ENCODE measurements around the gene FAM135A.

- TF ChIP-seq, protein P1, sequence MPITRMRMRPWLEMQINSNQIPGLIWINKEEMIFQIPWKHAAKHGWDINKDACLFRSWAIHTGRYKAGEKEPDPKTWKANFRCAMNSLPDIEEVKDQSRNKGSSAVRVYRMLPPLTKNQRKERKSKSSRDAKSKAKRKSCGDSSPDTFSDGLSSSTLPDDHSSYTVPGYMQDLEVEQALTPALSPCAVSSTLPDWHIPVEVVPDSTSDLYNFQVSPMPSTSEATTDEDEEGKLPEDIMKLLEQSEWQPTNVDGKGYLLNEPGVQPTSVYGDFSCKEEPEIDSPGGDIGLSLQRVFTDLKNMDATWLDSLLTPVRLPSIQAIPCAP (CRISPR knock-in tag; IDR thresholded peaks at IDR 0.05; ENCODE audit: low read depth): no peak
- TF ChIP-seq NR1H2 (CRISPR knock-in tag; IDR thresholded peaks at IDR 0.05; ENCODE audit: borderline replicate concordance, low read depth) (no peak), TAF1 (CRISPR knock-in tag; IDR thresholded peaks at IDR 0.05) (no peak), NFATC3 (CRISPR knock-in tag; IDR thresholded peaks at IDR 0.05) (no peak), BHLHE40 (IDR thresholded peaks at IDR 0.05; ENCODE audit: low read length) (no peak), FOXP1 (IDR thresholded peaks at IDR 0.05) (no peak), FOXP1 (CRISPR knock-in tag; IDR thresholded peaks at IDR 0.05) (no peak), IRF2 (CRISPR knock-in tag; IDR thresholded peaks at IDR 0.05) (no peak), ZNF747 (CRISPR knock-in tag; IDR thresholded peaks at IDR 0.05; ENCODE audit: borderline replicate concordance) (no peak), NR2F2 (IDR thresholded peaks at IDR 0.05; ENCODE audit: borderline replicate concordance, low read depth) (no peak)
Measured at GRCh38 chr6:70385901-70386300, 27.4 kb upstream of the FAM135A start.
